Stomach (tissue), 4 donors: ENCODE data around the gene ZSCAN20.

Experiments used
- CTCF ChIP-seq, 7 experiments: fragments of 450-650 bp in 4 of 7; fragments of 200-600 bp in 3 of 7; sonication (generic) in 3 of 7; IDR thresholded peaks; one replicate each; pipeline ENCODE4 v1.5.1; 2016 to 2019; ENCODE audit warnings: antibody characterized with exemption in 7 of 7, control low read depth in 2 of 7, mild to moderate bottlenecking in 1 of 7
- EP300 ChIP-seq: sonication (generic); formaldehyde crosslinking; IDR thresholded peaks from one replicate; pipeline ENCODE4 v1.6.1; 2017; ENCODE audit warnings: antibody characterized with exemption
- POLR2A ChIP-seq, 4 donors: fragments of 450-650 bp; IDR thresholded peaks; one replicate each; pipeline ENCODE4 v1.6.1; 2016; ENCODE audit warnings: antibody characterized with exemption in 4 of 4, control low read depth in 2 of 4, mild to moderate bottlenecking in 1 of 4, moderate library complexity in 1 of 4
- POLR2AphosphoS5 ChIP-seq, 3 donors: sonication (generic); formaldehyde crosslinking; IDR thresholded peaks; one replicate each; pipeline ENCODE4 v1.6.1; 2016; ENCODE audit warnings: antibody characterized with exemption in 3 of 3

GRCh38 chr1:33468967-33469366 is 3.5 kb upstream of the ZSCAN20 start:
- no peak for TF ChIP-seq POLR2A (IDR thresholded peaks at IDR 0.05)
- no peak for TF ChIP-seq CTCF (IDR thresholded peaks at IDR 0.05)
- no peak for TF ChIP-seq POLR2AphosphoS5 (IDR thresholded peaks at IDR 0.05)
- TF ChIP-seq EP300 = no peak
